SH-SY5Y (cell line): Measurements from ENCODE around the gene PHC2.

ENCODE experiments used
- GATA2 ChIP-seq: IDR thresholded peaks from 2 replicates; pipeline ENCODE4 v1.6.1; 2011; ENCODE audit warnings: mild to moderate bottlenecking, low read depth, low read length
- GATA3 ChIP-seq: IDR thresholded peaks from 2 replicates; pipeline ENCODE4 v1.6.1; 2011; ENCODE audit warnings: low read depth, mild to moderate bottlenecking, low read length, moderate library complexity

PHC2 gene

GRCh38 chr1:33394770-33395169 lies 36.1 kb downstream of the PHC2 start:
- TF ChIP-seq GATA3 = no peak
- no peak for TF ChIP-seq GATA2

- no peak for TF ChIP-seq GATA2
- TF ChIP-seq GATA3 = no peak
Observed at GRCh38 chr1:33393991-33394390, 36.9 kb downstream of the PHC2 start.

GRCh38 chr1:33393524-33393923 lies 37.4 kb downstream of the PHC2 start:
- no peak for TF ChIP-seq GATA3
- TF ChIP-seq GATA2 = no peak

- TF ChIP-seq GATA2 = no peak
- TF ChIP-seq GATA3 = no peak
Observed at GRCh38 chr1:33392639-33393038, 38.3 kb downstream of the PHC2 start.

- TF ChIP-seq GATA2 = no peak
Observed at GRCh38 chr1:33392206-33392605, 38.7 kb downstream of the PHC2 start.

- TF ChIP-seq GATA3 (no peak), GATA2 (no peak)
Observed at GRCh38 chr1:33391343-33392078, 39.4 kb downstream of the PHC2 start.

GRCh38 chr1:33390542-33390941 lies 40.4 kb downstream of the PHC2 start:
- TF ChIP-seq GATA2 = no peak
- no peak for TF ChIP-seq GATA3

- TF ChIP-seq GATA2 (no peak), GATA3 (no peak)
Observed at GRCh38 chr1:33388805-33389771, 41.8 kb downstream of the PHC2 start.

GRCh38 chr1:33387625-33388024 lies 43.3 kb downstream of the PHC2 start:
- TF ChIP-seq GATA3 = no peak
- no peak for TF ChIP-seq GATA2

GRCh38 chr1:33385251-33385650 lies 45.6 kb downstream of the PHC2 start:
- TF ChIP-seq GATA3 (no peak), GATA2 (no peak)

GRCh38 chr1:33384040-33384812 lies 46.7 kb downstream of the PHC2 start:
- no peak for TF ChIP-seq GATA3
- TF ChIP-seq GATA2 = no peak

- TF ChIP-seq GATA2 = 0 out of 2 replicates have a peak, but pooled peaks have one; percentile 35
- TF ChIP-seq GATA3 = no peak
Observed at GRCh38 chr1:33383489-33383888, 47.4 kb downstream of the PHC2 start.

GRCh38 chr1:33382661-33383415 lies 48.1 kb downstream of the PHC2 start:
- TF ChIP-seq GATA2 (no peak), GATA3 (no peak)

GRCh38 chr1:33381977-33382376 lies 48.9 kb downstream of the PHC2 start:
- TF ChIP-seq GATA2 = no peak
- TF ChIP-seq GATA3 = no peak
